Subcutaneous adipose tissue (tissue), 4 donors: ENCODE data around the gene RBM42. TPM values are rescaled to one million over a fixed set of nuclear protein-coding genes. Genes with fewer than 3 reads are reported as not detected.

ENCODE experiments used
- CTCF ChIP-seq: fragments of 450-650 bp; IDR thresholded peaks from one replicate; pipeline ENCODE4 v1.5.1; 2016; ENCODE audit warnings: low read depth, mild to moderate bottlenecking, control low read depth, antibody characterized with exemption, moderate library complexity
- total RNA-seq, 4 donors: library from RNA; depleted of rRNA; stranded (reverse); fragments of >200 nt; gene quantifications; one replicate each; pipeline ENCODE4 v1.1.0, GENCODE V29; 2016

RBM42 gene
- total RNA-seq, 4 donors from 2014 or later = 27.7 to 55.4 (median 32.6) TPM

DNA sequence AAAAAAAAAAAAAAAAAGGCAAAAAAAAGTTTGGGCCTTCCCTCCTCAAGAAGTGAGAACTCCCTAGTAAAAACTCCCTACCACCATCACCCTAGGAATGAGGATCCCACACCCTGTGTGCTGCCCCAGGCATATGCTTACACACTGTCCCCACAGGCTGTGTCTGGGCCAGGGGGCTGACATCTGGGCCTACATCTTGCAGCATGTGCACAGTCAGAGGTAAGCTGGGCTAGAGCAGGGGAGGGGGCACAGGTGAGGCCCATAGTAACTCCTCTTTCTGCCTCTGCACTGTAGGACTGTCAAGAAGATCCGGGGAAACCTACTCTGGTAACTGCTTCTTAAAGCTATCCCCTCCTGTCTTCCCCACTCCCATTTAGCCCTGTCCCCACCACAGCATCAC, 15.3 kb upstream of the RBM42 start:
- TF ChIP-seq CTCF = no peak

GRCh38 chr19:35615036-35615435, 13.8 kb upstream of the RBM42 start:
- no peak for TF ChIP-seq CTCF

- TF ChIP-seq CTCF = no peak
These were observed 10.0 kb upstream of the RBM42 start for GRCh38 chr19:35618857-35619256.

- TF ChIP-seq CTCF = no peak
These were observed 9.4 kb upstream of the RBM42 start for GRCh38 chr19:35619290-35619923.

- no peak for TF ChIP-seq CTCF
These were observed 8.8 kb upstream of the RBM42 start for GRCh38 chr19:35620001-35620400.

DNA sequence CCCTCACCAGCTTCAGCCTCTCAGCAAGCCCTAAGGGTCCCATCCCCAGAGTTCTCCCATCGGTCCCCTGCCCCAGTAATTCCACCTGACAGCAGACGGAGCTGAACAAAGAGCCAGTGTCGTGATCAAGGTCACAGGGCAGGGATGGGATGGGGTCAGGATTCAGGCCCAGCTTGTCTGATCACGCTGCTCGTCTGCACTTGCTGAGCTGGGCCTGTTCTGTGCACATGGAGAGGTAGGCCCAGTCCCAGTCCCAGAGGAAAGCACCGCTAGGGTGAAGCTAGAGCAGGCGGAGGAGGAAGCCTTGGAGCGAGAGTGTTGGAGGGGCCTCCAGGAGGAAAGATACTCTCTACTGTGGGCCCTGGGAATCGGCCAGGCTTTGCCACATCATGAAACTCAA, 7.1 kb upstream of the RBM42 start:
- no peak for TF ChIP-seq CTCF

- TF ChIP-seq CTCF = no peak
These were observed 6.1 kb upstream of the RBM42 start for GRCh38 chr19:35622750-35623149.
